RWPE2 (cell line): ENCODE measurements around the gene H6PD.
A peak's percentile ranks its signal among the peaks of the same experiment; 100 is the strongest.

ENCODE experiments used
- ATAC-seq: fragments of 200-7000 bp; cut with Tn5 transposase; 3 replicates; pipeline ENCODE4 v1.9.1; 2021; ENCODE audit warnings: low read depth
- DNase-seq: peaks from one replicate; pipeline ENCODE4 v3.0.0-alpha.2; 2020; ENCODE audit warnings: low spot score
- H3K27ac ChIP-seq: fragments of 450-650 bp; 2 replicates; pipeline ENCODE4 v1.5.1; 2017; ENCODE audit warnings: mild to moderate bottlenecking; ENCODE audit not compliant: poor library complexity, severe bottlenecking
- H3K27me3 ChIP-seq: fragments of 250-450 bp; sonication (Bioruptor Pico); 2 replicates; pipeline ENCODE4 v1.5.1; 2021; ENCODE audit warnings: mild to moderate bottlenecking, moderate library complexity; ENCODE audit not compliant: insufficient read depth, poor library complexity, severe bottlenecking
- H3K36me3 ChIP-seq: fragments of 250-450 bp; sonication (Bioruptor Pico); 2 replicates; pipeline ENCODE4 v1.5.1; 2020; ENCODE audit warnings: low read depth, mild to moderate bottlenecking, moderate library complexity
- H3K4me1 ChIP-seq: fragments of 250-450 bp; sonication (Bioruptor Pico); 2 replicates; pipeline ENCODE4 v1.5.1; 2021; ENCODE audit warnings: mild to moderate bottlenecking, moderate library complexity; ENCODE audit not compliant: insufficient read depth, poor library complexity, severe bottlenecking
- H3K4me3 ChIP-seq: fragments of 250-450 bp; sonication (Bioruptor Pico); 2 replicates; pipeline ENCODE4 v1.5.1; 2021; ENCODE audit warnings: mild to moderate bottlenecking, moderate library complexity; ENCODE audit not compliant: severe bottlenecking
- H3K9me3 ChIP-seq: fragments of 250-450 bp; sonication (Bioruptor Pico); 2 replicates; pipeline ENCODE4 v1.5.1; 2021; ENCODE audit warnings: mild to moderate bottlenecking, moderate library complexity; ENCODE audit not compliant: severe bottlenecking
- TF ChIP-seq, protein P1 (sequence below): fragments of 450-650 bp; IDR thresholded peaks from one replicate; pipeline ENCODE4 v1.5.1; 2017; ENCODE audit warnings: mild to moderate bottlenecking, moderate library complexity; ENCODE audit not compliant: poor library complexity, severe bottlenecking

The H6PD gene

GRCh38 chr1:9280015-9280860 lies 45.7 kb downstream of the H6PD start:
- Histone ChIP-seq H3K27me3 (no peaks in the 10 kb centered on the region), H3K4me1 (peaks cover 21% of the 10 kb centered on the region), H3K9me3 (no peaks in the 10 kb centered on the region), H3K27ac (peak overlapping the region; percentile 33), H3K36me3 (no peaks in the 10 kb centered on the region), H3K4me3 (no peak overlapping the region)
- TF ChIP-seq, protein P1, sequence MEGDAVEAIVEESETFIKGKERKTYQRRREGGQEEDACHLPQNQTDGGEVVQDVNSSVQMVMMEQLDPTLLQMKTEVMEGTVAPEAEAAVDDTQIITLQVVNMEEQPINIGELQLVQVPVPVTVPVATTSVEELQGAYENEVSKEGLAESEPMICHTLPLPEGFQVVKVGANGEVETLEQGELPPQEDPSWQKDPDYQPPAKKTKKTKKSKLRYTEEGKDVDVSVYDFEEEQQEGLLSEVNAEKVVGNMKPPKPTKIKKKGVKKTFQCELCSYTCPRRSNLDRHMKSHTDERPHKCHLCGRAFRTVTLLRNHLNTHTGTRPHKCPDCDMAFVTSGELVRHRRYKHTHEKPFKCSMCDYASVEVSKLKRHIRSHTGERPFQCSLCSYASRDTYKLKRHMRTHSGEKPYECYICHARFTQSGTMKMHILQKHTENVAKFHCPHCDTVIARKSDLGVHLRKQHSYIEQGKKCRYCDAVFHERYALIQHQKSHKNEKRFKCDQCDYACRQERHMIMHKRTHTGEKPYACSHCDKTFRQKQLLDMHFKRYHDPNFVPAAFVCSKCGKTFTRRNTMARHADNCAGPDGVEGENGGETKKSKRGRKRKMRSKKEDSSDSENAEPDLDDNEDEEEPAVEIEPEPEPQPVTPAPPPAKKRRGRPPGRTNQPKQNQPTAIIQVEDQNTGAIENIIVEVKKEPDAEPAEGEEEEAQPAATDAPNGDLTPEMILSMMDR = no peak
- DNase-seq (peak; percentile 94), ATAC-seq (peak; percentile 94)

- no peak for DNase-seq
- Histone ChIP-seq H3K27ac (peak overlapping the region; percentile 33), H3K36me3 (no peaks in the 10 kb centered on the region), H3K9me3 (no peaks in the 10 kb centered on the region), H3K27me3 (no peaks in the 10 kb centered on the region), H3K4me1 (peaks cover 11% of the 10 kb centered on the region), H3K4me3 (no peak overlapping the region)
- no peak for ATAC-seq
- TF ChIP-seq, protein P1 = no peak
Measured at GRCh38 chr1:9281071-9281827, 46.7 kb downstream of the H6PD start.

- no peaks in the 10 kb centered on the region for H3K9me3 ChIP-seq
- ATAC-seq (0 out of 3 replicates have a peak, but pooled peaks have one; percentile 6), DNase-seq (no peak)
- H3K4me1 ChIP-seq = peaks cover 11% of the 10 kb centered on the region
- no peaks in the 10 kb centered on the region for H3K27me3 ChIP-seq
- no peak overlapping the region for H3K4me3 ChIP-seq
- H3K36me3 ChIP-seq = no peaks in the 10 kb centered on the region
- no peak overlapping the region for H3K27ac ChIP-seq
- TF ChIP-seq, protein P1 = no peak
Measured at GRCh38 chr1:9281908-9282695, 47.5 kb downstream of the H6PD start.

- Histone ChIP-seq H3K4me3 (no peak overlapping the region), H3K27ac (no peak overlapping the region), H3K9me3 (no peaks in the 10 kb centered on the region), H3K27me3 (no peaks in the 10 kb centered on the region), H3K36me3 (no peaks in the 10 kb centered on the region), H3K4me1 (peaks cover 11% of the 10 kb centered on the region)
- TF ChIP-seq, protein P1 = no peak
- DNase-seq (no peak), ATAC-seq (no peak)
Measured at GRCh38 chr1:9282696-9282955, 48.1 kb downstream of the H6PD start.
